ENCODE results near the gene TMEM132C. TPM values are rescaled to one million over a fixed set of nuclear protein-coding genes. Genes with fewer than 3 reads are reported as not detected.

The TMEM132C gene
- polyA plus RNA-seq, 1 of the 3 experiments (the other 2 are of a cell fraction): not detected

DNA sequence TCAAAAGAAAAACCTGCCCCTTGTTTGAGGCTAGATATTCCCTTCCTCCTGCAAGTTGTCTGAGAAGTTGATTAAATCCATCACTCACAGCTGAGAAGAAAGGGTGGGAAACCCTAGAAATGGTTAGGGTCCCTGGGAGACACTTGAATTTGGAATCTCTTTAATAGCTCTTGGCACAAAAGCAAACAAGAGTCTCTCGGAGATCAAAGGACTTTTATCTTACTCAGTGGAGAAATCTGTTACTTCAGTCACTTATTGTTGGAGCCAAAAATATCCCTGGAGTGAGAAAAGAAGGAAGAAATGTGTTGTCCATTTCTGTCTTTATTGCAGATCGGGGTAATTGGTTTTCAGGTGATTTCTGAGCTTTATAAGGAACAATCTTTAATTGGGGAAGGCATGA is 47.0 kb downstream of the TMEM132C start:
- H3K9ac ChIP-seq: no peak overlapping the region
- no peaks in the 10 kb centered on the region for H3K79me2 ChIP-seq (ENCODE audit: insufficient read depth)
- H3K4me1 ChIP-seq (ENCODE audit: control insufficient read depth in 1 of 2, insufficient read depth in 2 of 2, low read depth in 1 of 2, low read length in 1 of 2): no peaks in the 10 kb centered on the region
- no peak for DNase-seq
- no peaks in the 10 kb centered on the region for H3K27me3 ChIP-seq (ENCODE audit: insufficient read depth)
- H2AFZ ChIP-seq (ENCODE audit: low read depth): no peak overlapping the region
- H3K4me3 ChIP-seq (ENCODE audit: low read depth in 2 of 2, low read length in 1 of 2): no peak overlapping the region
- POLR2A ChIA-PET: no interaction called here
- no peaks in the 10 kb centered on the region for H3K9me2 ChIP-seq
- H4K20me1 ChIP-seq (ENCODE audit: insufficient read depth): no peaks in the 10 kb centered on the region
- no peaks in the 10 kb centered on the region for H3K36me3 ChIP-seq (replicated peaks in 1 of 2; ENCODE audit: control insufficient read depth in 1 of 2, insufficient read depth in 2 of 2, low read length in 1 of 2)
- TF ChIP-seq RCOR1 (IDR thresholded peaks at IDR 0.05; ENCODE audit: low read length): no peak
- TF ChIP-seq FOSL2 (IDR thresholded peaks at IDR 0.05; ENCODE audit: borderline replicate concordance, low read depth): no peak
- TF ChIP-seq POLR2AphosphoS5 (IDR thresholded peaks at IDR 0.05; ENCODE audit: low read depth, low read length): no peak
- TF ChIP-seq, protein P1, sequence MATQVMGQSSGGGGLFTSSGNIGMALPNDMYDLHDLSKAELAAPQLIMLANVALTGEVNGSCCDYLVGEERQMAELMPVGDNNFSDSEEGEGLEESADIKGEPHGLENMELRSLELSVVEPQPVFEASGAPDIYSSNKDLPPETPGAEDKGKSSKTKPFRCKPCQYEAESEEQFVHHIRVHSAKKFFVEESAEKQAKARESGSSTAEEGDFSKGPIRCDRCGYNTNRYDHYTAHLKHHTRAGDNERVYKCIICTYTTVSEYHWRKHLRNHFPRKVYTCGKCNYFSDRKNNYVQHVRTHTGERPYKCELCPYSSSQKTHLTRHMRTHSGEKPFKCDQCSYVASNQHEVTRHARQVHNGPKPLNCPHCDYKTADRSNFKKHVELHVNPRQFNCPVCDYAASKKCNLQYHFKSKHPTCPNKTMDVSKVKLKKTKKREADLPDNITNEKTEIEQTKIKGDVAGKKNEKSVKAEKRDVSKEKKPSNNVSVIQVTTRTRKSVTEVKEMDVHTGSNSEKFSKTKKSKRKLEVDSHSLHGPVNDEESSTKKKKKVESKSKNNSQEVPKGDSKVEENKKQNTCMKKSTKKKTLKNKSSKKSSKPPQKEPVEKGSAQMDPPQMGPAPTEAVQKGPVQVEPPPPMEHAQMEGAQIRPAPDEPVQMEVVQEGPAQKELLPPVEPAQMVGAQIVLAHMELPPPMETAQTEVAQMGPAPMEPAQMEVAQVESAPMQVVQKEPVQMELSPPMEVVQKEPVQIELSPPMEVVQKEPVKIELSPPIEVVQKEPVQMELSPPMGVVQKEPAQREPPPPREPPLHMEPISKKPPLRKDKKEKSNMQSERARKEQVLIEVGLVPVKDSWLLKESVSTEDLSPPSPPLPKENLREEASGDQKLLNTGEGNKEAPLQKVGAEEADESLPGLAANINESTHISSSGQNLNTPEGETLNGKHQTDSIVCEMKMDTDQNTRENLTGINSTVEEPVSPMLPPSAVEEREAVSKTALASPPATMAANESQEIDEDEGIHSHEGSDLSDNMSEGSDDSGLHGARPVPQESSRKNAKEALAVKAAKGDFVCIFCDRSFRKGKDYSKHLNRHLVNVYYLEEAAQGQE (IDR thresholded peaks at IDR 0.05; ENCODE audit: low read depth, low read length): no peak
- TF ChIP-seq SMC3 (IDR thresholded peaks at IDR 0.05; ENCODE audit: low read depth, low read length): no peak
- TF ChIP-seq, protein P2, sequence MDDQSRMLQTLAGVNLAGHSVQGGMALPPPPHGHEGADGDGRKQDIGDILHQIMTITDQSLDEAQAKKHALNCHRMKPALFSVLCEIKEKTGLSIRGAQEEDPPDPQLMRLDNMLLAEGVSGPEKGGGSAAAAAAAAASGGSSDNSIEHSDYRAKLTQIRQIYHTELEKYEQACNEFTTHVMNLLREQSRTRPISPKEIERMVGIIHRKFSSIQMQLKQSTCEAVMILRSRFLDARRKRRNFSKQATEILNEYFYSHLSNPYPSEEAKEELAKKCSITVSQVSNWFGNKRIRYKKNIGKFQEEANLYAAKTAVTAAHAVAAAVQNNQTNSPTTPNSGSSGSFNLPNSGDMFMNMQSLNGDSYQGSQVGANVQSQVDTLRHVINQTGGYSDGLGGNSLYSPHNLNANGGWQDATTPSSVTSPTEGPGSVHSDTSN (IDR thresholded peaks at IDR 0.05): no peak
- TF ChIP-seq, protein P3, sequence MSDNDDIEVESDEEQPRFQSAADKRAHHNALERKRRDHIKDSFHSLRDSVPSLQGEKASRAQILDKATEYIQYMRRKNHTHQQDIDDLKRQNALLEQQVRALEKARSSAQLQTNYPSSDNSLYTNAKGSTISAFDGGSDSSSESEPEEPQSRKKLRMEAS (IDR thresholded peaks at IDR 0.05; ENCODE audit: low read depth): no peak
- no peak for TF ChIP-seq RFX5 (IDR thresholded peaks at IDR 0.05; ENCODE audit: low read length)
- no peak for TF ChIP-seq YY1 (IDR thresholded peaks at IDR 0.05; ENCODE audit: low read depth)
- TF ChIP-seq, protein P4, sequence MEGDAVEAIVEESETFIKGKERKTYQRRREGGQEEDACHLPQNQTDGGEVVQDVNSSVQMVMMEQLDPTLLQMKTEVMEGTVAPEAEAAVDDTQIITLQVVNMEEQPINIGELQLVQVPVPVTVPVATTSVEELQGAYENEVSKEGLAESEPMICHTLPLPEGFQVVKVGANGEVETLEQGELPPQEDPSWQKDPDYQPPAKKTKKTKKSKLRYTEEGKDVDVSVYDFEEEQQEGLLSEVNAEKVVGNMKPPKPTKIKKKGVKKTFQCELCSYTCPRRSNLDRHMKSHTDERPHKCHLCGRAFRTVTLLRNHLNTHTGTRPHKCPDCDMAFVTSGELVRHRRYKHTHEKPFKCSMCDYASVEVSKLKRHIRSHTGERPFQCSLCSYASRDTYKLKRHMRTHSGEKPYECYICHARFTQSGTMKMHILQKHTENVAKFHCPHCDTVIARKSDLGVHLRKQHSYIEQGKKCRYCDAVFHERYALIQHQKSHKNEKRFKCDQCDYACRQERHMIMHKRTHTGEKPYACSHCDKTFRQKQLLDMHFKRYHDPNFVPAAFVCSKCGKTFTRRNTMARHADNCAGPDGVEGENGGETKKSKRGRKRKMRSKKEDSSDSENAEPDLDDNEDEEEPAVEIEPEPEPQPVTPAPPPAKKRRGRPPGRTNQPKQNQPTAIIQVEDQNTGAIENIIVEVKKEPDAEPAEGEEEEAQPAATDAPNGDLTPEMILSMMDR (IDR thresholded peaks at IDR 0.05): no peak
- no peak for TF ChIP-seq TAF1 (IDR thresholded peaks at IDR 0.05; ENCODE audit: borderline replicate concordance, low read depth, low read length)
- no peak overlapping the region for H3K4me2 ChIP-seq
- no peak overlapping the region for H3K27ac ChIP-seq (ENCODE audit: low read depth in 2 of 2, low read length in 1 of 2)
- H3K9me3 ChIP-seq: no peaks in the 10 kb centered on the region
- 9% methylated on average over 2 of the region's 2 CpGs for WGBS (ENCODE audit: low lambda C conversion rate)
- CTCF ChIA-PET: interaction anchor here (1.3 kb wide), 1 partner anchor 55 kb away, joined by 5 read pairs; no protein-coding TSS in a partner anchor
- H3F3A ChIP-seq (replicated peaks; ENCODE audit: insufficient read depth): no peaks in the 10 kb centered on the region

All from SK-N-SH (cell line).